CD4-positive, alpha-beta T cell (primary cell): ENCODE measurements around the gene DSTN. TPM values are rescaled to one million over a fixed set of nuclear protein-coding genes. Genes with fewer than 3 reads are reported as not detected.

Source experiments
- ATAC-seq: fragments of 200-7000 bp; cut with Tn5 transposase; one replicate; pipeline ENCODE4 v1.10.0; 2022; ENCODE audit warnings: mild to moderate bottlenecking; ENCODE audit not compliant: poor library complexity
- CTCF ChIA-PET: fragments of 350-600 bp; sonication (Branson Sonifier 250); formaldehyde crosslinking; loops from one replicate; lab custom pipeline; 2021; ENCODE audit warnings: antibody characterized with exemption, inconsistent platforms; lab: Charles Lee
- POLR2A ChIA-PET: fragments of 350-600 bp; sonication (Branson Sonifier 250); formaldehyde crosslinking; loops from one replicate; lab custom pipeline; 2021; ENCODE audit warnings: antibody characterized with exemption, inconsistent platforms; lab: Charles Lee
- DNase-seq, 14 experiments: peaks; one replicate each; pipeline ENCODE4 v3.0.0-alpha.2; 2013 to 2020; ENCODE audit warnings: mixed read lengths in 2 of 14
- H3K27ac ChIP-seq, 2 donors: one replicate each; pipeline versions ENCODE4 v1.5.1 to v1.7.0; 2013; ENCODE audit warnings: low read length in 2 of 2, low read depth in 1 of 2, mild to moderate bottlenecking in 1 of 2
- H3K27me3 ChIP-seq, 2 experiments: 1 replicate in 1 of 2; 2 replicates in 1 of 2; pipeline versions ENCODE4 v1.6.1 to v1.7.0; 2013; ENCODE audit warnings: low read length in 2 of 2, control low read depth in 1 of 2, mild to moderate bottlenecking in 1 of 2, moderate library complexity in 1 of 2; ENCODE audit not compliant: insufficient read depth in 2 of 2, control insufficient read depth in 1 of 2
- H3K36me3 ChIP-seq: one replicate; pipeline ENCODE4 v1.6.1; 2013; ENCODE audit warnings: low read length, control low read depth; ENCODE audit not compliant: insufficient read depth
- H3K4me1 ChIP-seq: one replicate; pipeline ENCODE4 v1.6.1; 2013; ENCODE audit warnings: low read length, control low read depth; ENCODE audit not compliant: insufficient read depth
- H3K4me3 ChIP-seq: one replicate; pipeline ENCODE4 v1.5.1; 2013; ENCODE audit warnings: mild to moderate bottlenecking, low read length, moderate library complexity
- H3K9me3 ChIP-seq, 2 experiments: 1 replicate in 1 of 2; 2 replicates in 1 of 2; pipeline versions ENCODE4 v1.6.1 to v1.7.0; 2013; ENCODE audit warnings: low read length in 2 of 2, mild to moderate bottlenecking in 2 of 2, control low read depth in 1 of 2, moderate library complexity in 1 of 2; ENCODE audit not compliant: control insufficient read depth in 1 of 2, insufficient read depth in 1 of 2
- H3K27ac Mint-ChIP-seq: one replicate; pipeline ENCODE4 v1.8.0; 2020; ENCODE audit warnings: mixed read lengths
- H3K27me3 Mint-ChIP-seq: one replicate; pipeline ENCODE4 v1.8.0; 2021; ENCODE audit warnings: mixed read lengths
- H3K36me3 Mint-ChIP-seq: one replicate; pipeline ENCODE4 v1.8.0; 2021; ENCODE audit warnings: low read depth, mixed read lengths
- H3K4me1 Mint-ChIP-seq: one replicate; pipeline ENCODE4 v1.8.0; 2021; ENCODE audit warnings: low read depth, mixed read lengths
- H3K4me3 Mint-ChIP-seq: one replicate; pipeline ENCODE4 v1.8.0; 2020; ENCODE audit warnings: mild to moderate bottlenecking, mixed read lengths
- H3K9me3 Mint-ChIP-seq: one replicate; pipeline ENCODE4 v1.8.0; 2020; ENCODE audit warnings: mixed read lengths
- intact Hi-C, 2 experiments: fragments of 100-400 bp; cut with DNase I in 1 of 2; cut with micrococcal nuclease in 1 of 2; formaldehyde crosslinking; loops; one replicate each; pipeline versions ENCODE4 v1.15.1 to v1.9.0; 2023 to 2025; cut with DNase I, micrococcal nuclease
- total RNA-seq, 174 experiments: library from RNA in 2 of 174; stranded (reverse) in 2 of 174; gene quantifications; one replicate each; pipeline ENCODE4 v1.2.3 and lab custom pipeline; 2021 to 2026
- TF ChIP-seq, protein P1 (sequence below): fragments of 200-600 bp; IDR thresholded peaks from one replicate; pipeline ENCODE4 v1.8.0; 2022; ENCODE audit warnings: antibody characterized with exemption, mild to moderate bottlenecking

DSTN gene
- total RNA-seq, 2 experiments from 2014 or later: 36.0 to 38.9 TPM

- TF ChIP-seq, protein P1, sequence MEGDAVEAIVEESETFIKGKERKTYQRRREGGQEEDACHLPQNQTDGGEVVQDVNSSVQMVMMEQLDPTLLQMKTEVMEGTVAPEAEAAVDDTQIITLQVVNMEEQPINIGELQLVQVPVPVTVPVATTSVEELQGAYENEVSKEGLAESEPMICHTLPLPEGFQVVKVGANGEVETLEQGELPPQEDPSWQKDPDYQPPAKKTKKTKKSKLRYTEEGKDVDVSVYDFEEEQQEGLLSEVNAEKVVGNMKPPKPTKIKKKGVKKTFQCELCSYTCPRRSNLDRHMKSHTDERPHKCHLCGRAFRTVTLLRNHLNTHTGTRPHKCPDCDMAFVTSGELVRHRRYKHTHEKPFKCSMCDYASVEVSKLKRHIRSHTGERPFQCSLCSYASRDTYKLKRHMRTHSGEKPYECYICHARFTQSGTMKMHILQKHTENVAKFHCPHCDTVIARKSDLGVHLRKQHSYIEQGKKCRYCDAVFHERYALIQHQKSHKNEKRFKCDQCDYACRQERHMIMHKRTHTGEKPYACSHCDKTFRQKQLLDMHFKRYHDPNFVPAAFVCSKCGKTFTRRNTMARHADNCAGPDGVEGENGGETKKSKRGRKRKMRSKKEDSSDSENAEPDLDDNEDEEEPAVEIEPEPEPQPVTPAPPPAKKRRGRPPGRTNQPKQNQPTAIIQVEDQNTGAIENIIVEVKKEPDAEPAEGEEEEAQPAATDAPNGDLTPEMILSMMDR: no peak
- Histone ChIP-seq H3K27me3 (no peaks in the 10 kb centered on the region), H3K36me3 (peaks cover 2% of the 10 kb centered on the region), H3K27ac (no peak overlapping the region), H3K4me1 (peaks cover 16% of the 10 kb centered on the region), H3K9me3 (no peaks in the 10 kb centered on the region), H3K4me3 (no peak overlapping the region)
- H3K9me3 Mint-ChIP-seq: no peaks in the 10 kb centered on the region
- ChIA-PET POLR2A (no interaction called here), CTCF (no interaction called here)
- ATAC-seq: no peak
- H3K27ac Mint-ChIP-seq: no peak overlapping the region
- H3K4me1 Mint-ChIP-seq: no peaks in the 10 kb centered on the region
- H3K36me3 Mint-ChIP-seq: peaks cover 1% of the 10 kb centered on the region
- H3K4me3 Mint-ChIP-seq: no peak overlapping the region
- H3K27me3 Mint-ChIP-seq: no peaks in the 10 kb centered on the region
- DNase-seq: no peak
- intact Hi-C loops: no loop called here
These were observed 76.5 kb downstream of the DSTN start for GRCh38 chr20:17646209-17646960.

- intact Hi-C loops: no loop called here
- Mint-ChIP-seq H3K27me3 (no peaks in the 10 kb centered on the region), H3K27ac (no peak overlapping the region), H3K4me3 (no peak overlapping the region), H3K9me3 (no peaks in the 10 kb centered on the region), H3K36me3 (no peaks in the 10 kb centered on the region), H3K4me1 (no peaks in the 10 kb centered on the region)
- Histone ChIP-seq H3K4me3 (no peak overlapping the region), H3K4me1 (peaks cover 16% of the 10 kb centered on the region), H3K27me3 (no peaks in the 10 kb centered on the region), H3K9me3 (no peaks in the 10 kb centered on the region), H3K27ac (no peak overlapping the region), H3K36me3 (no peaks in the 10 kb centered on the region)
- ChIA-PET CTCF (no interaction called here), POLR2A (no interaction called here)
- DNase-seq (no peak), ATAC-seq (no peak)
- TF ChIP-seq, protein P1: no peak
These were observed 77.1 kb downstream of the DSTN start for GRCh38 chr20:17646961-17647301.

DNA sequence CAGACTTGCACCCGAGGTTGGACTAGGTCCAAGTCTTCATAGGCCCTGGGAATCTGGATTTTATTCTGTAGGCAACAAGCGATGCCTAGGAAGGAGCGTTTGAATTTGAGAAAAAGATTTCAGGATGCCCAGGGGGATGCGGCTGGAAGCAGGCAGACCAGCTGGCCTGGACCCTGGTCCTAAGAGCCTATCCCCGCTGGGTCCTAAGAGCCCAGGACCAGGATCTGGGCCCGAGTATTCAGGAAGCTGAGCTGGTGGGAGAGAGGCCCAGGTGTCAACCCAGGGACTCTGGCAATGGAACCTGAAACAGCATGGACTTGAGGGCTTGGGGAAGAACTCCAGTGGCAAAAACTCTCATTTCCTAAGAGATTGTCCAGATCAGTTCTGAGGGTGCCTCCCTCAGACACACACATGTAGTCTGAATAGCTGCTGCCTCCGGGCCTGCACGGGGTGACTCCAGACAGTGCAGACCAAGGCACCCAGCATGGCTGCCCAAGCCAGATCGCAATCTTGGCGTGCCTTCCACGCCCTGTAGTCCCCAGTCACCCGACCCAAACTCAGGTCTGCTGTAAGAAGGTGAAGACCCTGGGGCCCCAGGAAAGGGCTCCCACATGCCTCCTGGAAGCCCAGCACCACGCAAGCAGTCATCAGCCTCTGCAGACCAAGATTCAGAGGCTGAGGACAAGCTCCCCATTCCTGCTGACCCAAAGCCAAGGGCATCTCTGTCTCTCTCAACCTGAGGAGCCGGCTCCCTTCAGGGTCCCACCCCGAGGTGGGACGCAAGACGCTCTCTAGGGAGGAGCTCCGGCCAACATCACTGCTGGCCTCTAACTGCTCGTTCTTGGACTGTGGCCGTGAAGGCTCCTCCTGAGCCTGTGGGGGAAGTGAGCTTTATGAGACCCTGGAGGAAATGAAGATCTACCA is 77.8 kb downstream of the DSTN start:
- intact Hi-C loops: no loop called here
- Histone ChIP-seq H3K9me3 (no peaks in the 10 kb centered on the region), H3K4me1 (peaks cover 16% of the 10 kb centered on the region), H3K36me3 (no peaks in the 10 kb centered on the region), H3K4me3 (no peak overlapping the region), H3K27ac (no peak overlapping the region), H3K27me3 (no peaks in the 10 kb centered on the region)
- Mint-ChIP-seq H3K36me3 (no peaks in the 10 kb centered on the region), H3K27me3 (no peaks in the 10 kb centered on the region), H3K4me3 (no peak overlapping the region), H3K4me1 (no peaks in the 10 kb centered on the region), H3K27ac (no peak overlapping the region), H3K9me3 (no peaks in the 10 kb centered on the region)
- TF ChIP-seq, protein P1: no peak
- ChIA-PET POLR2A (no interaction called here), CTCF (interaction anchor here (1.1 kb wide), 1 partner anchor 111 kb away, joined by 3 read pairs; no protein-coding TSS in a partner anchor)
- no peak for ATAC-seq
- no peak for DNase-seq
